Upper lobe of right lung (tissue), 1 donor: ENCODE results near the gene RNU7-1. TPM values are rescaled to one million over a fixed set of nuclear protein-coding genes. Genes with fewer than 3 reads are reported as not detected.

ENCODE experiments used
- ATAC-seq: fragments of 200-7000 bp; cut with Tn5 transposase; one replicate; pipeline ENCODE4 v1.9.1; 2020; ENCODE audit warnings: mild to moderate bottlenecking, moderate library complexity
- DNase-seq: peaks from one replicate; pipeline ENCODE4 v3.0.0-alpha.2; 2020
- H3K27ac ChIP-seq: fragments of 200-600 bp; one replicate; pipeline ENCODE4 v1.8.0; 2022
- H3K27me3 ChIP-seq: fragments of 200-600 bp; one replicate; pipeline ENCODE4 v1.8.0; 2022; ENCODE audit warnings: mild to moderate bottlenecking
- H3K36me3 ChIP-seq: fragments of 200-600 bp; one replicate; pipeline ENCODE4 v1.8.0; 2022
- H3K4me1 ChIP-seq: fragments of 200-600 bp; one replicate; pipeline ENCODE4 v1.8.0; 2022
- H3K4me3 ChIP-seq: fragments of 200-600 bp; one replicate; pipeline ENCODE4 v1.8.0; 2022; ENCODE audit warnings: mild to moderate bottlenecking
- H3K9me3 ChIP-seq: fragments of 200-600 bp; one replicate; pipeline ENCODE4 v1.8.0; 2022
- intact Hi-C: fragments of 100-400 bp; cut with DNase I; formaldehyde crosslinking; loops from one replicate; pipeline ENCODE4 v1.11.0; 2022
- total RNA-seq: library from RNA; stranded (reverse); fragmentation: NEBNext Ultra II Directional; extraction: Animal tissue kit (Norgen Biotek cat#: 25700); gene quantifications from one replicate; pipeline ENCODE4 v1.2.1, GENCODE V29; 2021
- TF ChIP-seq, protein P1 (sequence below): fragments of 200-600 bp; IDR thresholded peaks from one replicate; pipeline ENCODE4 v1.8.0; 2022; ENCODE audit warnings: antibody characterized with exemption
- donor health status: DM: no; HTN: yes; CAD: no; lungs with severe emphysema.

RNU7-1 gene
- total RNA-seq, 1 donor from 2014 or later, result not detected

- TF ChIP-seq, protein P1, sequence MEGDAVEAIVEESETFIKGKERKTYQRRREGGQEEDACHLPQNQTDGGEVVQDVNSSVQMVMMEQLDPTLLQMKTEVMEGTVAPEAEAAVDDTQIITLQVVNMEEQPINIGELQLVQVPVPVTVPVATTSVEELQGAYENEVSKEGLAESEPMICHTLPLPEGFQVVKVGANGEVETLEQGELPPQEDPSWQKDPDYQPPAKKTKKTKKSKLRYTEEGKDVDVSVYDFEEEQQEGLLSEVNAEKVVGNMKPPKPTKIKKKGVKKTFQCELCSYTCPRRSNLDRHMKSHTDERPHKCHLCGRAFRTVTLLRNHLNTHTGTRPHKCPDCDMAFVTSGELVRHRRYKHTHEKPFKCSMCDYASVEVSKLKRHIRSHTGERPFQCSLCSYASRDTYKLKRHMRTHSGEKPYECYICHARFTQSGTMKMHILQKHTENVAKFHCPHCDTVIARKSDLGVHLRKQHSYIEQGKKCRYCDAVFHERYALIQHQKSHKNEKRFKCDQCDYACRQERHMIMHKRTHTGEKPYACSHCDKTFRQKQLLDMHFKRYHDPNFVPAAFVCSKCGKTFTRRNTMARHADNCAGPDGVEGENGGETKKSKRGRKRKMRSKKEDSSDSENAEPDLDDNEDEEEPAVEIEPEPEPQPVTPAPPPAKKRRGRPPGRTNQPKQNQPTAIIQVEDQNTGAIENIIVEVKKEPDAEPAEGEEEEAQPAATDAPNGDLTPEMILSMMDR, result no peak
- ATAC-seq (peak; percentile 0), DNase-seq (peak; percentile 72)
- no peaks in the 10 kb centered on the region for H3K27me3 ChIP-seq
- H3K36me3 ChIP-seq, result peaks cover 5% of the 10 kb centered on the region
- no peaks in the 10 kb centered on the region for H3K9me3 ChIP-seq
- intact Hi-C loops, result no loop called here
- peak overlapping the region; percentile 84 for H3K4me3 ChIP-seq
- peak overlapping the region; percentile 90 for H3K27ac ChIP-seq
- peaks cover 61% of the 10 kb centered on the region for H3K4me1 ChIP-seq
Measured at GRCh38 chr12:6928022-6928702, 15.5 kb upstream of the RNU7-1 start.

- TF ChIP-seq, protein P1, result no peak
- Histone ChIP-seq H3K27me3 (no peaks in the 10 kb centered on the region), H3K4me1 (peaks cover 68% of the 10 kb centered on the region), H3K27ac (peak overlapping the region; percentile 90), H3K9me3 (no peaks in the 10 kb centered on the region), H3K36me3 (peaks cover 8% of the 10 kb centered on the region), H3K4me3 (peak overlapping the region; percentile 84)
- ATAC-seq (no peak), DNase-seq (peak; percentile 68)
- intact Hi-C loops, result no loop called here
Measured at GRCh38 chr12:6928703-6929407, 14.8 kb upstream of the RNU7-1 start.

- DNase-seq, result no peak
- Histone ChIP-seq H3K36me3 (peaks cover 15% of the 10 kb centered on the region), H3K27ac (peak overlapping the region; percentile 90), H3K27me3 (no peaks in the 10 kb centered on the region), H3K4me1 (peaks cover 71% of the 10 kb centered on the region), H3K4me3 (peak overlapping the region; percentile 84), H3K9me3 (no peaks in the 10 kb centered on the region)
- ATAC-seq, result no peak
- TF ChIP-seq, protein P1, result no peak
- intact Hi-C loops, result loop anchor here (10.0 kb wide), 1 partner anchor 55 kb away; the partner anchor contains the start of gene SPSB2
Measured at GRCh38 chr12:6929466-6930452, 13.9 kb upstream of the RNU7-1 start.

GRCh38 chr12:6932766-6933165 is 10.8 kb upstream of the RNU7-1 start:
- intact Hi-C loops, result loop anchor here (10.0 kb wide), 1 partner anchor 58 kb away; the partner anchor contains the start of gene SPSB2
- Histone ChIP-seq H3K27me3 (no peaks in the 10 kb centered on the region), H3K36me3 (peaks cover 28% of the 10 kb centered on the region), H3K9me3 (no peaks in the 10 kb centered on the region), H3K27ac (peak overlapping the region; percentile 42), H3K4me3 (no peak overlapping the region), H3K4me1 (peaks cover 58% of the 10 kb centered on the region)
- TF ChIP-seq, protein P1, result no peak
- DNase-seq, result no peak
- no peak for ATAC-seq

DNA sequence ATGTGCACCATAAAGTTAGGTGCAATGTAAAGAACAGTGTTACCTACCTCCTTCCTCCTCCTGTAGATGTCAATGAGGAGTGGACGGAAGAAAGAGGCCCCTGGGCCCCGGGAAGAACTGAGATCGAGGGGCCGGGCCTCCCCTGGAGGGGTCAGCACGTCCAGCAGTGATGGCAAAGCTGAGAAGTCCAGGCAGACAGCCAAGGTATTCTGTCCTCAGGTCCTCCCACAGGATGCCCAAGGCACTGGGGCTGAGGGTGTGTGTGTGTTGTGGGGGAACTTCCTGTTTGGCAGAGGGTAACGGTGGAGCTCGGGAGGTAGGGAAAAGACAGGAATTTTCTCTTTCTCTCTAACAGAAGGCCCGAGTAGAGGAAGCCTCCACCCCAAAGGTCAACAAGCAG is 9.5 kb upstream of the RNU7-1 start:
- TF ChIP-seq, protein P1, result no peak
- DNase-seq (no peak), ATAC-seq (no peak)
- no peaks in the 10 kb centered on the region for H3K9me3 ChIP-seq
- no peak overlapping the region for H3K4me3 ChIP-seq
- peak overlapping the region; percentile 42 for H3K27ac ChIP-seq
- H3K27me3 ChIP-seq, result no peaks in the 10 kb centered on the region
- intact Hi-C loops, result loop anchor here (10.0 kb wide), 1 partner anchor 59 kb away; the partner anchor contains the start of gene SPSB2
- peaks cover 64% of the 10 kb centered on the region for H3K4me1 ChIP-seq
- H3K36me3 ChIP-seq, result peaks cover 28% of the 10 kb centered on the region
